Activated CD8-positive, alpha-beta T cell treated with anti-CD3 and anti-CD28 coated beads, Interleukin-2, amount 10 ng/mL, durations not matched to agents 7 days and 5 days (primary cell): ENCODE results near the gene DENR. TPM values are rescaled to one million over a fixed set of nuclear protein-coding genes. Genes with fewer than 3 reads are reported as not detected.
"Not testable (repeated sequence)": the region's sequence is repeated elsewhere in the genome, so short reads cannot be mapped to it uniquely, and the experiment has no call there.

Experiments used
- ATAC-seq: fragments of 150-1000 bp; cut with Tn5 transposase; one replicate; pipeline ENCODE4 v1.10.0; 2021; ENCODE audit warnings: moderate library complexity
- CTCF ChIA-PET: fragments of 350-600 bp; sonication (Branson Sonifier 250); formaldehyde crosslinking; loops from one replicate; lab custom pipeline; 2021; ENCODE audit warnings: antibody characterized with exemption; lab: Charles Lee
- POLR2A ChIA-PET: fragments of 350-600 bp; sonication (Branson Sonifier 250); formaldehyde crosslinking; loops from one replicate; lab custom pipeline; 2021; ENCODE audit warnings: antibody characterized with exemption; lab: Charles Lee
- DNase-seq: peaks from one replicate; pipeline ENCODE4 v3.0.0-alpha.2; 2020
- H3K27ac Mint-ChIP-seq: one replicate; pipeline ENCODE4 v1.8.0; 2021; ENCODE audit warnings: mild to moderate bottlenecking, mixed read lengths
- H3K27me3 Mint-ChIP-seq: one replicate; pipeline ENCODE4 v1.8.0; 2021; ENCODE audit warnings: low read depth, mixed read lengths
- H3K36me3 Mint-ChIP-seq: one replicate; pipeline ENCODE4 v1.8.0; 2021; ENCODE audit warnings: low read depth, mixed read lengths
- H3K4me1 Mint-ChIP-seq: one replicate; pipeline ENCODE4 v1.8.0; 2021; ENCODE audit warnings: low read depth, mixed read lengths
- H3K4me3 Mint-ChIP-seq: one replicate; pipeline ENCODE4 v1.8.0; 2021; ENCODE audit warnings: mild to moderate bottlenecking, mixed read lengths
- H3K9me3 Mint-ChIP-seq: one replicate; pipeline ENCODE4 v1.8.0; 2022; ENCODE audit warnings: mixed read lengths; ENCODE audit not compliant: insufficient read depth
- total RNA-seq, 2 experiments: library from RNA; stranded (reverse); gene quantifications; one replicate each; pipeline ENCODE4 v1.2.3, GENCODE V29; 2021

The DENR gene
- total RNA-seq, 2 experiments from 2014 or later, result 54.6 to 54.9 TPM

GRCh38 chr12:122795807-122796206 lies 43.2 kb downstream of the DENR start:
- no peak for DNase-seq
- ATAC-seq, result no peak
- no peaks in the 10 kb centered on the region for H3K9me3 Mint-ChIP-seq
- H3K27ac Mint-ChIP-seq, result no peak overlapping the region
- H3K4me3 Mint-ChIP-seq, result no peak overlapping the region
- no peaks in the 10 kb centered on the region for H3K36me3 Mint-ChIP-seq
- ChIA-PET POLR2A (no interaction called here), CTCF (interaction anchor here (0.7 to 4.8 kb wide), 4 partner anchors 23 to 171 kb away, joined by 3 to 23 read pairs (median 4); no protein-coding TSS in a partner anchor)
- peaks cover 3% of the 10 kb centered on the region for H3K4me1 Mint-ChIP-seq
- H3K27me3 Mint-ChIP-seq, result no peaks in the 10 kb centered on the region

GRCh38 chr12:122799641-122800243 lies 47.1 kb downstream of the DENR start:
- peaks cover 3% of the 10 kb centered on the region for H3K4me1 Mint-ChIP-seq
- peak; percentile 40 for DNase-seq
- ChIA-PET POLR2A (no interaction called here), CTCF (interaction anchor here (1.0 kb wide), 1 partner anchor 71 kb away, joined by 3 read pairs; no protein-coding TSS in a partner anchor)
- H3K36me3 Mint-ChIP-seq, result no peaks in the 10 kb centered on the region
- H3K27ac Mint-ChIP-seq, result no peak overlapping the region
- H3K9me3 Mint-ChIP-seq, result no peaks in the 10 kb centered on the region
- no peak overlapping the region for H3K4me3 Mint-ChIP-seq
- peak; percentile 65 for ATAC-seq
- H3K27me3 Mint-ChIP-seq, result no peaks in the 10 kb centered on the region

- POLR2A ChIA-PET, result no interaction called here
- Mint-ChIP-seq H3K36me3 (no peaks in the 10 kb centered on the region), H3K27me3 (no peaks in the 10 kb centered on the region), H3K4me1 (peaks cover 7% of the 10 kb centered on the region), H3K27ac (no peak overlapping the region), H3K4me3 (no peak overlapping the region), H3K9me3 (no peaks in the 10 kb centered on the region)
- CTCF ChIA-PET, result interaction anchor here (1.0 to 3.2 kb wide), 3 partner anchors 10 to 149 kb away, joined by 4 to 23 read pairs (median 5); no protein-coding TSS in a partner anchor
- ATAC-seq (no peak), DNase-seq (no peak)
These were observed 51.3 kb downstream of the DENR start for GRCh38 chr12:122803937-122804336.

GRCh38 chr12:122804957-122805356 lies 52.3 kb downstream of the DENR start:
- not testable (repeated sequence) for H3K4me3 Mint-ChIP-seq, ATAC-seq, H3K36me3 Mint-ChIP-seq, H3K27me3 Mint-ChIP-seq, DNase-seq, H3K27ac Mint-ChIP-seq, H3K9me3 Mint-ChIP-seq, H3K4me1 Mint-ChIP-seq
- ChIA-PET POLR2A (interaction anchor here (0.8 kb wide), 1 partner anchor 14 kb away, joined by 3 read pairs; no protein-coding TSS in a partner anchor), CTCF (interaction anchor here (3.2 kb wide), 1 partner anchor 11 kb away, joined by 23 read pairs; no protein-coding TSS in a partner anchor)

GRCh38 chr12:122807651-122808050 lies 55.0 kb downstream of the DENR start:
- DNase-seq (no peak), ATAC-seq (no peak)
- no peak overlapping the region for H3K4me3 Mint-ChIP-seq
- POLR2A ChIA-PET, result no interaction called here
- H3K9me3 Mint-ChIP-seq, result no peaks in the 10 kb centered on the region
- CTCF ChIA-PET, result interaction anchor here (1.0 to 1.6 kb wide), 3 partner anchors 14 to 53 kb away, joined by 3 to 12 read pairs (median 4); no protein-coding TSS in a partner anchor
- H3K27me3 Mint-ChIP-seq, result no peaks in the 10 kb centered on the region
- peaks cover 5% of the 10 kb centered on the region for H3K4me1 Mint-ChIP-seq
- no peak overlapping the region for H3K27ac Mint-ChIP-seq
- H3K36me3 Mint-ChIP-seq, result no peaks in the 10 kb centered on the region

GRCh38 chr12:122811777-122812176 lies 59.2 kb downstream of the DENR start:
- ChIA-PET POLR2A (no interaction called here), CTCF (interaction anchor here (0.8 kb wide), 1 partner anchor 18 kb away, joined by 3 read pairs; no protein-coding TSS in a partner anchor)
- Mint-ChIP-seq H3K4me1 (peaks cover 5% of the 10 kb centered on the region), H3K27me3 (no peaks in the 10 kb centered on the region), H3K4me3 (no peak overlapping the region), H3K27ac (no peak overlapping the region), H3K9me3 (no peaks in the 10 kb centered on the region), H3K36me3 (no peaks in the 10 kb centered on the region)
- ATAC-seq (no peak), DNase-seq (no peak)

GRCh38 chr12:122813310-122813713 lies 60.7 kb downstream of the DENR start:
- H3K27me3 Mint-ChIP-seq, result no peaks in the 10 kb centered on the region
- DNase-seq, result no peak
- no peaks in the 10 kb centered on the region for H3K9me3 Mint-ChIP-seq
- POLR2A ChIA-PET, result no interaction called here
- peaks cover 5% of the 10 kb centered on the region for H3K4me1 Mint-ChIP-seq
- no peak overlapping the region for H3K4me3 Mint-ChIP-seq
- H3K27ac Mint-ChIP-seq, result no peak overlapping the region
- CTCF ChIA-PET, result no interaction called here
- H3K36me3 Mint-ChIP-seq, result no peaks in the 10 kb centered on the region
- ATAC-seq, result no peak

GRCh38 chr12:122819209-122819785 lies 66.7 kb downstream of the DENR start:
- CTCF ChIA-PET, result interaction anchor here (1.0 to 1.4 kb wide), 3 partner anchors 15 to 26 kb away, joined by 4 read pairs; no protein-coding TSS in a partner anchor
- ATAC-seq (no peak), DNase-seq (no peak)
- POLR2A ChIA-PET, result no interaction called here
- Mint-ChIP-seq H3K27ac (no peak overlapping the region), H3K4me1 (no peaks in the 10 kb centered on the region), H3K36me3 (no peaks in the 10 kb centered on the region), H3K4me3 (no peak overlapping the region), H3K9me3 (no peaks in the 10 kb centered on the region), H3K27me3 (no peaks in the 10 kb centered on the region)

- no peaks in the 10 kb centered on the region for H3K4me1 Mint-ChIP-seq
- no peaks in the 10 kb centered on the region for H3K27me3 Mint-ChIP-seq
- H3K9me3 Mint-ChIP-seq, result no peaks in the 10 kb centered on the region
- H3K36me3 Mint-ChIP-seq, result no peaks in the 10 kb centered on the region
- DNase-seq (no peak), ATAC-seq (no peak)
- H3K4me3 Mint-ChIP-seq, result no peak overlapping the region
- ChIA-PET CTCF (no interaction called here), POLR2A (no interaction called here)
- H3K27ac Mint-ChIP-seq, result no peak overlapping the region
These were observed 67.5 kb downstream of the DENR start for GRCh38 chr12:122820138-122820537.

Other genes starting within 250 kb of the DENR start
- 100 to 1,000 TPM in 1 of 2 experiments, 10 to 100 TPM in 1; 96.1 to 106 TPM for gene RSRC2, start 225.9 kb upstream of the DENR start, total RNA-seq
- 100 to 1,000 TPM; 139 to 147 TPM for gene KNTC1, start 225.6 kb upstream of the DENR start, total RNA-seq
- not detected for gene HCAR2, start 49.5 kb upstream of the DENR start, total RNA-seq
- not detected for gene HCAR3, start 36.0 kb upstream of the DENR start, total RNA-seq
- gene HCAR1, start 22.0 kb upstream of the DENR start, total RNA-seq, result under 1 TPM; 0.08 TPM
- under 1 TPM; 0.60 to 0.63 TPM for gene CCDC62, start 21.7 kb downstream of the DENR start, total RNA-seq
- gene HIP1R, start 82.6 kb downstream of the DENR start, total RNA-seq, result 10 to 100 TPM; 36.2 to 37.4 TPM
- 10 to 100 TPM; 24.9 to 26.5 TPM for gene VPS37B, start 143.3 kb downstream of the DENR start, total RNA-seq
- gene ABCB9, start 213.6 kb downstream of the DENR start, total RNA-seq, result 1 to 10 TPM; 5.9 to 6.0 TPM
- 10 to 100 TPM; 24.1 to 27.0 TPM for gene OGFOD2, start 222.4 kb downstream of the DENR start, total RNA-seq
- gene ARL6IP4, start 227.9 kb downstream of the DENR start, total RNA-seq, result 100 to 1,000 TPM; 204 to 213 TPM